ENCODE results near the gene GLP2R.

The GLP2R gene

GRCh38 chr17:9859781-9860180 lies 34.1 kb downstream of the GLP2R start:
- Histone ChIP-seq H3K9me3 (ENCODE audit: insufficient read depth, low read depth, low read length) (no peaks in the 10 kb centered on the region), H3K9ac (ENCODE audit: low read depth, low read length) (no peak overlapping the region)
- WGBS, result 92% methylated on average over 5 of the region's 5 CpGs

GRCh38 chr17:9860851-9861250 lies 35.1 kb downstream of the GLP2R start:
- Histone ChIP-seq H3K9ac (ENCODE audit: low read depth, low read length) (no peak overlapping the region), H3K4me1 (ENCODE audit: insufficient read depth, low read length) (no peaks in the 10 kb centered on the region), H3K27ac (ENCODE audit: low read depth, low read length) (no peak overlapping the region), H3K9me3 (ENCODE audit: insufficient read depth, low read depth, low read length) (no peaks in the 10 kb centered on the region), H3K36me3 (ENCODE audit: insufficient read depth, low read length) (no peaks in the 10 kb centered on the region), H3K27me3 (ENCODE audit: insufficient read depth, low read length) (no peaks in the 10 kb centered on the region), H3K4me3 (ENCODE audit: low read length) (no peak overlapping the region)
- WGBS, result 89% methylated on average over 7 of the region's 7 CpGs

More at GRCh38 chr17:9859781-9860180, 34.1 kb downstream of the GLP2R start:
- no peaks in the 10 kb centered on the region for H3K36me3 ChIP-seq (ENCODE audit: insufficient read depth, low read length)
- H3K4me3 ChIP-seq (ENCODE audit: low read length), result no peak overlapping the region
- H3K27ac ChIP-seq (ENCODE audit: low read depth, low read length), result no peak overlapping the region
- no peaks in the 10 kb centered on the region for H3K27me3 ChIP-seq (ENCODE audit: insufficient read depth, low read length)
- H3K4me1 ChIP-seq (ENCODE audit: insufficient read depth, low read length), result no peaks in the 10 kb centered on the region

GRCh38 chr17:9862220-9862619 lies 36.5 kb downstream of the GLP2R start:
- Histone ChIP-seq H3K4me3 (ENCODE audit: low read length) (no peak overlapping the region), H3K27ac (ENCODE audit: low read depth, low read length) (no peak overlapping the region), H3K9me3 (ENCODE audit: insufficient read depth, low read depth, low read length) (no peaks in the 10 kb centered on the region), H3K36me3 (ENCODE audit: insufficient read depth, low read length) (no peaks in the 10 kb centered on the region), H3K27me3 (ENCODE audit: insufficient read depth, low read length) (no peaks in the 10 kb centered on the region), H3K9ac (ENCODE audit: low read depth, low read length) (no peak overlapping the region), H3K4me1 (ENCODE audit: insufficient read depth, low read length) (no peaks in the 10 kb centered on the region)
- WGBS, result no CpG with 5 or more reads among the region's 1 CpG

- Histone ChIP-seq H3K4me1 (ENCODE audit: insufficient read depth, low read length) (no peaks in the 10 kb centered on the region), H3K4me3 (ENCODE audit: low read length) (no peak overlapping the region), H3K9me3 (ENCODE audit: insufficient read depth, low read depth, low read length) (no peaks in the 10 kb centered on the region), H3K9ac (ENCODE audit: low read depth, low read length) (no peak overlapping the region), H3K27me3 (ENCODE audit: insufficient read depth, low read length) (no peaks in the 10 kb centered on the region), H3K36me3 (ENCODE audit: insufficient read depth, low read length) (no peaks in the 10 kb centered on the region), H3K27ac (ENCODE audit: low read depth, low read length) (no peak overlapping the region)
- WGBS, result 79% methylated on average over 4 of the region's 4 CpGs
These were observed 37.2 kb downstream of the GLP2R start for GRCh38 chr17:9862949-9863348.

GRCh38 chr17:9865586-9865985 lies 39.9 kb downstream of the GLP2R start:
- Histone ChIP-seq H3K9me3 (ENCODE audit: insufficient read depth, low read depth, low read length) (no peaks in the 10 kb centered on the region), H3K27ac (ENCODE audit: low read depth, low read length) (no peak overlapping the region), H3K9ac (ENCODE audit: low read depth, low read length) (no peak overlapping the region), H3K4me3 (ENCODE audit: low read length) (no peak overlapping the region), H3K4me1 (ENCODE audit: insufficient read depth, low read length) (no peaks in the 10 kb centered on the region), H3K27me3 (ENCODE audit: insufficient read depth, low read length) (no peaks in the 10 kb centered on the region), H3K36me3 (ENCODE audit: insufficient read depth, low read length) (no peaks in the 10 kb centered on the region)
- 83% methylated on average over 1 of the region's 1 CpG for WGBS

- Histone ChIP-seq H3K9me3 (ENCODE audit: insufficient read depth, low read depth, low read length) (no peaks in the 10 kb centered on the region), H3K36me3 (ENCODE audit: insufficient read depth, low read length) (no peaks in the 10 kb centered on the region), H3K27me3 (ENCODE audit: insufficient read depth, low read length) (no peaks in the 10 kb centered on the region), H3K27ac (ENCODE audit: low read depth, low read length) (no peak overlapping the region), H3K4me3 (ENCODE audit: low read length) (no peak overlapping the region), H3K9ac (ENCODE audit: low read depth, low read length) (no peak overlapping the region), H3K4me1 (ENCODE audit: insufficient read depth, low read length) (no peaks in the 10 kb centered on the region)
- 90% methylated on average over 3 of the region's 3 CpGs for WGBS
These were observed 42.8 kb downstream of the GLP2R start for GRCh38 chr17:9868552-9868951.

- 85% methylated on average over 6 of the region's 6 CpGs for WGBS
- H3K4me3 ChIP-seq (ENCODE audit: low read length), result no peak overlapping the region
These were observed 47.1 kb downstream of the GLP2R start for GRCh38 chr17:9872852-9873251.

GRCh38 chr17:9874722-9875121 lies 49.0 kb downstream of the GLP2R start:
- Histone ChIP-seq H3K27me3 (ENCODE audit: insufficient read depth, low read length) (no peaks in the 10 kb centered on the region), H3K27ac (ENCODE audit: low read depth, low read length) (no peak overlapping the region), H3K4me3 (ENCODE audit: low read length) (no peak overlapping the region), H3K4me1 (ENCODE audit: insufficient read depth, low read length) (no peaks in the 10 kb centered on the region), H3K9ac (ENCODE audit: low read depth, low read length) (no peak overlapping the region), H3K9me3 (ENCODE audit: insufficient read depth, low read depth, low read length) (no peaks in the 10 kb centered on the region), H3K36me3 (ENCODE audit: insufficient read depth, low read length) (no peaks in the 10 kb centered on the region)
- 90% methylated on average over 3 of the region's 3 CpGs for WGBS

More at GRCh38 chr17:9872852-9873251, 47.1 kb downstream of the GLP2R start:
- Histone ChIP-seq H3K27me3 (ENCODE audit: insufficient read depth, low read length) (no peaks in the 10 kb centered on the region), H3K9me3 (ENCODE audit: insufficient read depth, low read depth, low read length) (no peaks in the 10 kb centered on the region), H3K36me3 (ENCODE audit: insufficient read depth, low read length) (no peaks in the 10 kb centered on the region), H3K27ac (ENCODE audit: low read depth, low read length) (no peak overlapping the region), H3K4me1 (ENCODE audit: insufficient read depth, low read length) (no peaks in the 10 kb centered on the region), H3K9ac (ENCODE audit: low read depth, low read length) (no peak overlapping the region)

- no peak overlapping the region for H3K4me3 ChIP-seq (ENCODE audit: low read length)
- WGBS, result 52% methylated on average over 3 of the region's 3 CpGs
- no peaks in the 10 kb centered on the region for H3K36me3 ChIP-seq (ENCODE audit: insufficient read depth, low read length)
- H3K27me3 ChIP-seq (ENCODE audit: insufficient read depth, low read length), result no peaks in the 10 kb centered on the region
- no peak overlapping the region for H3K9ac ChIP-seq (ENCODE audit: low read depth, low read length)
- H3K9me3 ChIP-seq (ENCODE audit: insufficient read depth, low read depth, low read length), result no peaks in the 10 kb centered on the region
- H3K27ac ChIP-seq (ENCODE audit: low read depth, low read length), result no peak overlapping the region
- no peaks in the 10 kb centered on the region for H3K4me1 ChIP-seq (ENCODE audit: insufficient read depth, low read length)
These were observed 49.7 kb downstream of the GLP2R start for GRCh38 chr17:9875441-9875840.

GRCh38 chr17:9878356-9878755 lies 52.6 kb downstream of the GLP2R start:
- H3K9ac ChIP-seq (ENCODE audit: low read depth, low read length), result no peak overlapping the region
- H3K27me3 ChIP-seq (ENCODE audit: insufficient read depth, low read length), result no peaks in the 10 kb centered on the region
- no peaks in the 10 kb centered on the region for H3K4me1 ChIP-seq (ENCODE audit: insufficient read depth, low read length)
- peaks cover 9% of the 10 kb centered on the region for H3K9me3 ChIP-seq (ENCODE audit: insufficient read depth, low read depth, low read length)
- 90% methylated on average over 3 of the region's 3 CpGs for WGBS
- H3K4me3 ChIP-seq (ENCODE audit: low read length), result no peak overlapping the region
- H3K27ac ChIP-seq (ENCODE audit: low read depth, low read length), result no peak overlapping the region
- H3K36me3 ChIP-seq (ENCODE audit: insufficient read depth, low read length), result no peaks in the 10 kb centered on the region

- no peak overlapping the region for H3K27ac ChIP-seq (ENCODE audit: low read depth, low read length)
- no peaks in the 10 kb centered on the region for H3K27me3 ChIP-seq (ENCODE audit: insufficient read depth, low read length)
- H3K36me3 ChIP-seq (ENCODE audit: insufficient read depth, low read length), result no peaks in the 10 kb centered on the region
- WGBS, result 98% methylated on average over 7 of the region's 8 CpGs
- no peaks in the 10 kb centered on the region for H3K4me1 ChIP-seq (ENCODE audit: insufficient read depth, low read length)
- no peak overlapping the region for H3K4me3 ChIP-seq (ENCODE audit: low read length)
- peaks cover 15% of the 10 kb centered on the region for H3K9me3 ChIP-seq (ENCODE audit: insufficient read depth, low read depth, low read length)
- no peak overlapping the region for H3K9ac ChIP-seq (ENCODE audit: low read depth, low read length)
These were observed 53.2 kb downstream of the GLP2R start for GRCh38 chr17:9878786-9879525.

- H3K9ac ChIP-seq (ENCODE audit: low read depth, low read length), result no peak overlapping the region
- WGBS, result 93% methylated on average over 3 of the region's 3 CpGs
These were observed 54.9 kb downstream of the GLP2R start for GRCh38 chr17:9880582-9880999.

More at GRCh38 chr17:9880582-9880999, 54.9 kb downstream of the GLP2R start:
- peaks cover 21% of the 10 kb centered on the region for H3K9me3 ChIP-seq (ENCODE audit: insufficient read depth, low read depth, low read length)
- H3K36me3 ChIP-seq (ENCODE audit: insufficient read depth, low read length), result no peaks in the 10 kb centered on the region
- H3K27ac ChIP-seq (ENCODE audit: low read depth, low read length), result no peak overlapping the region
- H3K4me1 ChIP-seq (ENCODE audit: insufficient read depth, low read length), result no peaks in the 10 kb centered on the region
- H3K27me3 ChIP-seq (ENCODE audit: insufficient read depth, low read length), result no peaks in the 10 kb centered on the region
- H3K4me3 ChIP-seq (ENCODE audit: low read length), result no peak overlapping the region
